HG03342 (cell line): ENCODE data around the gene OSBP.

Source experiments
- ATAC-seq: cut with Tn5 transposase; IDR thresholded peaks from one replicate; pipeline ENCODE4 v1.9.1; 2021; ENCODE audit warnings: mild to moderate bottlenecking, moderate library complexity; ENCODE audit not compliant: unreplicated experiment

OSBP gene

GRCh38 chr11:59607703-59608454, 7.7 kb downstream of the OSBP start:
- ATAC-seq = no peak

- ATAC-seq = no peak
Measured at GRCh38 chr11:59602432-59602831, 13.1 kb downstream of the OSBP start.

GRCh38 chr11:59601788-59602187, 13.8 kb downstream of the OSBP start:
- ATAC-seq = no peak

- no peak for ATAC-seq
Measured at GRCh38 chr11:59600636-59601035, 14.9 kb downstream of the OSBP start.

- no peak for ATAC-seq
Measured at GRCh38 chr11:59600234-59600633, 15.3 kb downstream of the OSBP start.

- no peak for ATAC-seq
Measured at GRCh38 chr11:59598961-59599360, 16.6 kb downstream of the OSBP start.

- ATAC-seq = no peak
Measured at GRCh38 chr11:59584294-59584693, 31.3 kb downstream of the OSBP start.

GRCh38 chr11:59582006-59582405, 33.6 kb downstream of the OSBP start:
- ATAC-seq = no peak

GRCh38 chr11:59578369-59578768, 37.2 kb downstream of the OSBP start:
- no peak for ATAC-seq

- no peak for ATAC-seq
Measured at GRCh38 chr11:59575505-59575904, 40.1 kb downstream of the OSBP start.

GRCh38 chr11:59574932-59575502, 40.6 kb downstream of the OSBP start:
- no peak for ATAC-seq

- ATAC-seq = no peak
Measured at GRCh38 chr11:59574467-59574866, 41.1 kb downstream of the OSBP start.

- ATAC-seq = no peak
Measured at GRCh38 chr11:59573216-59573615, 42.4 kb downstream of the OSBP start.

- no peak for ATAC-seq
Measured at GRCh38 chr11:59572091-59572490, 43.5 kb downstream of the OSBP start.

- ATAC-seq = no peak
Measured at GRCh38 chr11:59562292-59562691, 53.3 kb downstream of the OSBP start.

GRCh38 chr11:59560702-59561473, 54.7 kb downstream of the OSBP start:
- ATAC-seq = peak; percentile 48

- ATAC-seq = peak; percentile 9
Measured at GRCh38 chr11:59560290-59560701, 55.3 kb downstream of the OSBP start.

- ATAC-seq = no peak
Measured at GRCh38 chr11:59559886-59560285, 55.7 kb downstream of the OSBP start.

- no peak for ATAC-seq
Measured at GRCh38 chr11:59558270-59558643, 57.3 kb downstream of the OSBP start.

- ATAC-seq = peak; percentile 4
Measured at GRCh38 chr11:59556917-59557348, 58.6 kb downstream of the OSBP start.

- ATAC-seq = peak; percentile 28
Measured at GRCh38 chr11:59556115-59556916, 59.3 kb downstream of the OSBP start.
